Activated gamma-delta T cell treated with anti-CD3 and anti-CD28 coated beads, Interleukin-2, amount 50 U/mL, for 16 hours (primary cell): ENCODE measurements around the gene SUPT3H.

Experiments
- DNase-seq: peaks from one replicate; pipeline ENCODE4 v3.0.0-alpha.2; 2020; ENCODE audit warnings: low read depth

The SUPT3H gene

DNA sequence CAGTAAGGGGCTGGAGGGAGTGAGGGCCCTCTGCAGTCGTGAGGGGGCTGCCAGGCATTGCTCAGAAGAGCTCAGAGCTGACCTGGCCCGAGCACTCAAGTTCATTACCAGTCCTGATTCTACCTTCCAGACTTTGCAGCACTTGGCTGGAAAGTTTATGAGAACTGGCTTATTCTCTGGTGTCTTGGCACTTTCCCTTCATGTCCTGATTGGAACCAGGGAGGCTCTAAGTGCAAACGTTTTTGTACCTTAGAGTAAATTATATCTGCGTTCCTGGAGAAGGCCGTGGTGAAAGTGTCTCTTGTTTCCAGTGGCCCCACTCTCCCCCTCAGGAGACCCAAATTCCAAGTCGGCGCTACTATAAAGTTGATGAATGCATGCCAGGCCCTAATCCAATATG lies 587.9 kb downstream of the SUPT3H start:
- DNase-seq: no peak

DNA sequence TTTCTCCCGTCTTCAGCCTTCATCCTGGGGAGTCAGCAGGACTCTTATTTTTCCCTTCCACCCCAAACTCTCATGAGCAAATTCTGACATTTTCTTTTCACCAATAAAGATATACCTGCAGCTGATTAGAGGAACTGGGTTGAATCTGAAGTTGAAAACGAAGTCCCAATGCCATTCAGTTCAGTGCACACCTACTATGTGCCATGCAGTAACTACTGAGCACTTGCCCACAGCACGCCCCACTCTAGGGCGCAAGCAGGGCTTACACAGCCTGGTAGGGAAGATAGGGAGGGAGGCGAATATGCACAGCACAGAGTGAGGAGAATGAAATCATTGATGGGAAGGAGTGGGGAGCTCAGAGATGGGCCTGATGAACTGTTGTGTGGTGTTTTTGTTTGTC lies 588.7 kb downstream of the SUPT3H start:
- DNase-seq: no peak

DNA sequence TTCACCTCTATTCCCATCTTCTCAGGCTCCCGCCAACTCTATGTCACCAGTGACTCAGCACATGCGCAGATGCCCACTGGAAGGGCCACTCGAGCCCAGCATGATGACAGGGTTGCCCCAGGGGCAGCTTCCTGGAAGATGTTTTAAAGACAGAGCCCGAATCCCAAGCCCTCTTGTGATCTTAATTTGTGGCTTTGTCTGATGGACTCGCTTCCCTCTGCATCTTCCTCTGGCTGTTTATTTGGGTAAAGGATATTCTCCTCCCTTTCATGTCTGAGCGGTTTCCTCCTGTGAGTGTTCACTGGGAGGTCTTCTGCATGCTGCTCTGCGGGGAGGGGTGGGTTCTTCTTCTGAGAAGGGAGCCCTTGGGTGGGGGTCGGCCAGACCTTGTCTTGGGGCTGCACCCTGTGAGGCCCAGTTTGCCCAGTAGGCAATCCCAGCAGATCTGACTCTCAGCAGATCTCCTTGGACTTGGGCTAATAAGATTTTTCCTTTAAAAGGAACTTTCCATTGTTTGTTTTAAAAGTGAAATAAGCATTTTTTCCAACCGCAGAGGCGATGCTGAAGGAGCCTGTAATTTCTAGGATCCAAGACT lies 589.2 kb downstream of the SUPT3H start:
- no peak for DNase-seq

DNA sequence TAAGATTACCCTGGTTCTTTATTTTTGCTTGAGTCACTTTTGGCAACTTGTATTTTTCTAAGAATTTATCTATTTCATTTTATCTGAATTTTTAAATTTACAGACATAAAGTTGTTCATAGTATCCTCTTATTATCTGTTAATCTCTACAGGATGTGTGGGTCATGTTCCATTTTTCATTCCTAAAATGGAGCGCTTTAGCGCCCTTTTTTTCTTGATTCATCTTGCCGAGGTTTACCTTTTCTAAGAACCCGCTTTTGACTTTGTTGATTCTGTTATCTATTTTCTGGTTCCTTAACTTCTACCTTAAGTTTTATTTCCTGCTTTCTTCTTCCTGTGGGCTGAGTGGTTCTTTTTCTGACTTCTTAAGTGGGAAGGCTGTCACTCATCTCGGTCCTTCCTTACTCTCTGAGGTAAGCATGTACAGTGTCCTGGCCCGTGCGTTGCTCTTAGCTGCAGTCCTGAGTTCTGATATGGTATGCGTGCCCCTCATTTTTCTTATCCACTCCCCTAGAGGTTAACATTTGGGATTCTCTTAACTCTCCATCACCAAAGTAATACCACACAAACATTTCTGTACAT lies 590.4 kb downstream of the SUPT3H start:
- no peak for DNase-seq

DNA sequence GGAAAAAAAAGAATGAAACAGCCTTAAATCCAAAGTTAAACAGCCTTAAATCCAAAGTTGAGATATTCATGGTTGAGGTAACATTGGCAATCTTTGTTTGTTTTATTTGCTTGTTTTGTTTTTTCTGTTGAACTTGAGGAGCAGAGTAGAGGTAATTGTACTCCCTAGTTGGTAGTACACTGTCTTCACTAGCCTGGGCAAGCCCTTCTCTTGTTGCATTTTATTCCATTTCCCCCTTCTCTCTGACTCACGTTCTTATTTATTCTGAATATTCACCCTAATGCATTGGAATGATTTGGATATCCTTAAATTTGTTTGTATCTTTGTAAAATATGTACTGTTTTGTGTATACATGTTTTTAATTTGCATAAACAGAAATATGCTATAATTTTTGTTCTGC lies 592.6 kb downstream of the SUPT3H start:
- no peak for DNase-seq

DNA sequence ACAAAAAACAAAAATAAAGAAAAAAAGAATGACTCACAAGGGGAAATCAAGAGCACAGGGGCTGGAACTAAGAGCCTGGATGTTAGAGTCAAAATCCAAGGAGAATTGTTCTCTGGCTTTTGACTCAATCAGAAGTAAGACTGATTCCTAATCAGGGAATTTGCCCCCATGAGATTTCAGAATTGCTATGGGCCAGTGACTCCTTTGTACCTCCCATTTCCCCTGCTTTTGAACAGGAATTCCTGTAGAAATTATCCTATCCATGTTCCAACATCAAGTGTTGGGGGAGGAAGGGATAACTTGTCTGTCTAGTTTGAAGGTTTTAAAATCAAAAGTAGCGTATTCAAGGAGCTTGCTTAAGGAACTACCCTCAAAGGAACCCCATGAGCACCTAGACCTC lies 593.5 kb downstream of the SUPT3H start:
- DNase-seq: no peak

DNA sequence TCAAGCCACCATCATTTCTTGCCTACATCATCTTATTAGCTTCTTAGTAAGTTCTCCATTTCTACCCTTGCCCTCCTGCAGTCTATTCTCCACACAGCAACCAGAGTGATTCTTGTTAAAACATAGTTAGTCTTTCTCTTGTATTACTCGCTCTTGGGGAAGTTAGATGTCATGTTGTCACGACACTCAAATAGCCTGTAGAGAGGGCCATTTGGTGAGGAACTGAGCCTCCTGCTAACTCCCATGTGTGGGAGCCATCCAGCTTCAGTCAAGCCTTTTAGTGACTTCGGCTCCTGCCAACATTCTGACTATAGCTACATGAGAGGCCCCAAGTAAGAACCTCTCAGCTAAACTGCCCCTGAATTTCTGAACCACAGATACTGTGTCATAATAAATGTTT lies 594.8 kb downstream of the SUPT3H start:
- DNase-seq: no peak

DNA sequence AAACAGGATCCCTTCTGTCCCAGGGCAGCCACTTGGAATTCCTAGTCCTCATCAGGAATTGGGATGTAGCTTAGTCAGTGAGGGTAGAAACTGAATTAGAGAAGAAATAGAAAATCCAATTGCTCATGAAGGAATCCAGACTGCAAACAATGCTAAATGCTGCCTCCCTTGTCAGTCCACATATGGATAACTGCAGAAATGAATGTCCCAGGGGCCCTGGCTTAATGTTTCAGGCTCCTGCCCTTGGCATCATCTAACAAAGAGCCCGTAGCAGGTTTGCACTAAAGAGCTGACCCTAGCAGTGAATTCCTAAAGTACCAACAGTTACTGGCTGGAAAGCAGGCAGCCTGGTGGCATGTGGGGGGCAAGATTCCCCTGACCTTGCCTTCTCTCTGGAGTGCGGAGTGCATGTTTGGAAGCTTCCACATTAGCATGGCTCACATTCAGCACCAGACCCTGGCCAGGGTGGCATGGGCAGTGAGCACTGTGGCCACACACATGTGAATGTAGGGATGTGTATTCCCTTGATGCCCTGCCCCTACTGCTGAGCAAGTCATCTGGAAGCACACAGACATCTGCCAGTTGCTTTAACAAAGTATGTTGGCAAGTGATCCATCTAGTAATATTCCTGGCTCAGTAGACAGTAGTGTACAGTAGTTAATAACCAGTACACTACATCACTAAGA lies 595.7 kb downstream of the SUPT3H start:
- DNase-seq: no peak

DNA sequence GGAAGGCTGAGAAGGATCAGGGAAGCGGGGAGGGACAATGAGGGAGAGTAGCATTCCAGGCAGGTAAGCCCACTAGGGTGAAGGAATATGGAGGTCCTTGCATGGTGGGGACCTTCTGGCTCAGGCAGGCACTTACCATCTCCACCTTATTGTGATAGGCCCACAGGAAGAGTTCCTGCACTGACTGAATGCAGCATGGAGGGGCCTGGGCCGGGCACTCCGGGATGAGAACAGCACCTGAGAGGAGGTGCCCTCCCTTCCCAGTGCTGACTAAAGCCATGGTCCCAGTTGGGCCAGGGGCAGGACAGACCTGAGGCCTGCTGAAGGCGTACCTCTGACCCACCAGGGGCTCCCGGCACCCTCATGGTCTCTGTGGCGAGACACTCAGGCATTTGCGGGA lies 597.6 kb downstream of the SUPT3H start:
- no peak for DNase-seq

DNA sequence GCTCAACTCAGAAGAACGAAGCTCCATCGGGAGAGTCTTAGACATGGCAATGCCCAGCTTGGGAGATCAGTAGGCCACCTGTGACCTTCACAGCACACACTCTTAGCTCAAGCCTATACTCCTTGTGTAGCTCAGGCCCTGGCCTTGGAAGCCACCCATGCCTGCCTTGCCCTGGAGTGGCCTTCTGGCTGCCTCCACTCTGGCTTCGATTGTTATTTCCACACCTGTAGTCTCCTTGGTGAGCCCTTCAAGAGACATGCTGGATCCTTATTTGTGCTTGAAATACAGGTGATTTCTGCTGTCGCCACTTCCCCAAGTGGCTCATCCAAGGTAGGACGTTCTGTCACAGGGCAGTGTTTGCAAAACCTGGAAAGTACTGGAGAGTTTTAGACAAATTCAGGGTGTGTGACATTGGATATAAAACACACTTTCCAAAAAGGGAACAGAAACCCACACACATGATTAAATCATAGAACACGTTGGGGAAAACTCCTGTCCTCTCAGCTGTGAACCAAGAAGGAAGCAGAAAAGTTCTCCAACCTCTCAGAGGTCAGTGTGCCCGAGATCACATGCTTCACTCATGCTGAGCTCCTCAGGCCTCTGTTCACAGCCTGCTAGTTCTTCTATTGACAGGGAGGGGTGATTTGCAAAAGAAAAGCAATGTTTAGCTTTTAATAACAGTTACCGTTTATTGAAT lies 598.5 kb downstream of the SUPT3H start:
- DNase-seq: no peak
